A549 (cell line): Measurements from ENCODE around the gene NMNAT2. TPM values are rescaled to one million over a fixed set of nuclear protein-coding genes. Genes with fewer than 3 reads are reported as not detected.

ENCODE experiments used
- ATAC-seq, 2 experiments: fragments of 200-7000 bp in 1 of 2; fragments of >200 bp in 1 of 2; cut with Nextera tagmentation in 1 of 2; cut with Tn5 transposase in 1 of 2; 3 replicates each; pipeline versions ENCODE4 v1.8.0 to v1.9.1; 2018 to 2020; ENCODE audit warnings: mild to moderate bottlenecking in 1 of 2, moderate library complexity in 1 of 2
- CTCF ChIA-PET: fragments of 300-600 bp; sonication (Branson Sonifier 250); formaldehyde crosslinking; extraction: SDS; loops from one replicate; lab custom pipeline; 2021; ENCODE audit warnings: antibody characterized with exemption, inconsistent platforms; lab: Yijun Ruan, JAX
- POLR2A ChIA-PET: fragments of 350-600 bp; formaldehyde crosslinking; extraction: SDS; loops from one replicate; lab custom pipeline; 2021; ENCODE audit warnings: antibody characterized with exemption, inconsistent platforms; lab: Yijun Ruan, JAX
- DNase-seq, 2 experiments: peaks; one replicate each; pipeline versions ENCODE4 v3.0.0 to v3.0.0-alpha.2; 2011 to 2016; ENCODE audit warnings: low read depth in 1 of 2, low spot score in 1 of 2
- FAIRE-seq: peaks from 2 replicates; lab custom pipeline; 2011; peaks lifted over from hg19 to GRCh38; lab: Jason Lieb, UNC
- H3K27ac ChIP-seq, 2 experiments: fragments of >200 bp; sonication (Bioruptor Twin); formaldehyde crosslinking; 3 replicates each; pipeline ENCODE4 v1.5.1; 2016 to 2017
- H3K4me1 ChIP-seq: fragments of >200 bp; sonication (Bioruptor Twin); formaldehyde crosslinking; 3 replicates; pipeline ENCODE4 v1.6.1; 2016
- H3K4me2 ChIP-seq: fragments of >200 bp; sonication (Bioruptor Twin); formaldehyde crosslinking; 3 replicates; pipeline ENCODE4 v1.6.1; 2016
- H3K4me3 ChIP-seq: fragments of >200 bp; sonication (Bioruptor Twin); formaldehyde crosslinking; 3 replicates; pipeline ENCODE4 v1.5.1; 2016
- H3K9me3 ChIP-seq: fragments of >200 bp; sonication (Bioruptor Twin); formaldehyde crosslinking; 3 replicates; pipeline ENCODE4 v1.6.1; 2016
- BHLHE40 ChIP-seq: IDR thresholded peaks from 2 replicates; pipeline ENCODE4 v1.6.1; 2012; ENCODE audit warnings: low read depth, low read length, inconsistent platforms
- CEBPB ChIP-seq, 2 experiments: fragments of >200 bp in 1 of 2; sonication (Bioruptor Twin) in 1 of 2; formaldehyde crosslinking in 1 of 2; IDR thresholded peaks; 2 replicates each; pipeline ENCODE4 v1.6.1; 2012 to 2016
- CHD2 ChIP-seq: fragments of 150-350 bp; IDR thresholded peaks from 2 replicates; pipeline ENCODE4 v1.6.1; 2014; ENCODE audit warnings: low read length; ENCODE audit not compliant: partially characterized antibody
- EHF ChIP-seq: fragments of 250-450 bp; sonication (Bioruptor Pico); IDR thresholded peaks from 2 replicates; pipeline ENCODE4 v1.5.0; 2020; ENCODE audit warnings: mild to moderate bottlenecking
- EHMT2 ChIP-seq: fragments of 200-600 bp; sonication (generic); IDR thresholded peaks from 2 replicates; pipeline ENCODE4 v1.6.1; 2016; ENCODE audit warnings: antibody characterized with exemption, low read depth, mild to moderate bottlenecking, moderate library complexity
- FOSB ChIP-seq: fragments of 250-450 bp; sonication (Bioruptor Pico); IDR thresholded peaks from 2 replicates; pipeline ENCODE4 v1.5.0; 2020; ENCODE audit warnings: mild to moderate bottlenecking, moderate library complexity
- FOSL2 ChIP-seq, 2 experiments: fragments of 450-650 bp in 1 of 2; fragments of >200 bp in 1 of 2; sonication (Bioruptor Twin) in 1 of 2; formaldehyde crosslinking; IDR thresholded peaks; 2 replicates each; pipeline versions ENCODE4 v1.5.0 to v1.6.1; 2016 to 2020; ENCODE audit warnings: mild to moderate bottlenecking in 1 of 2, moderate library complexity in 1 of 2
- FOXS1 ChIP-seq: fragments of 250-450 bp; sonication (Bioruptor Pico); IDR thresholded peaks from 2 replicates; pipeline ENCODE4 v1.5.0; 2020; ENCODE audit warnings: mild to moderate bottlenecking, moderate library complexity
- GATA3 ChIP-seq: IDR thresholded peaks from 2 replicates; pipeline ENCODE4 v1.6.1; 2012; ENCODE audit warnings: borderline replicate concordance
- HDAC2 ChIP-seq: fragments of 200-600 bp; sonication (generic); IDR thresholded peaks from 2 replicates; pipeline ENCODE4 v1.6.1; 2016
- HEYL ChIP-seq: fragments of 250-450 bp; sonication (Bioruptor Pico); IDR thresholded peaks from 2 replicates; pipeline ENCODE4 v1.8.0; 2021; ENCODE audit warnings: mild to moderate bottlenecking, moderate library complexity
- HOXB13 ChIP-seq: fragments of 250-450 bp; sonication (Bioruptor Pico); IDR thresholded peaks from 2 replicates; pipeline ENCODE4 v1.5.0; 2020; ENCODE audit warnings: low read depth, mild to moderate bottlenecking, moderate library complexity
- HOXB5 ChIP-seq: fragments of 250-450 bp; sonication (Bioruptor Pico); IDR thresholded peaks from 2 replicates; pipeline ENCODE4 v1.5.0; 2020; ENCODE audit warnings: mild to moderate bottlenecking, moderate library complexity
- JUN ChIP-seq, 2 experiments: fragments of >200 bp; sonication (Bioruptor Twin); formaldehyde crosslinking; IDR thresholded peaks; 2 replicates in 1 of 2; 3 replicates in 1 of 2; pipeline ENCODE4 v1.6.1; 2016 to 2017
- MAFK ChIP-seq: fragments of 450-650 bp; IDR thresholded peaks from 2 replicates; pipeline ENCODE4 v1.6.1; 2014; ENCODE audit not compliant: partially characterized antibody
- NFE2L2 ChIP-seq: fragments of 150-350 bp; conservative IDR thresholded peaks from 2 replicates; pipeline ENCODE4 v1.6.1; 2014; ENCODE audit warnings: low read length
- RAD21 ChIP-seq, 2 experiments: fragments of >200 bp in 1 of 2; sonication (Bioruptor Twin) in 1 of 2; formaldehyde crosslinking in 1 of 2; IDR thresholded peaks in 1 of 2; conservative IDR thresholded peaks in 1 of 2; 2 replicates in 1 of 2; 3 replicates in 1 of 2; pipeline ENCODE4 v1.6.1; 2012 to 2018; ENCODE audit warnings: inconsistent platforms in 1 of 2
- RARB ChIP-seq: fragments of 250-450 bp; sonication (Bioruptor Pico); IDR thresholded peaks from 2 replicates; pipeline ENCODE4 v1.8.0; 2021; ENCODE audit warnings: mild to moderate bottlenecking, moderate library complexity
- ZFP36 ChIP-seq: fragments of 450-650 bp; IDR thresholded peaks from 2 replicates; pipeline ENCODE4 v1.6.1; 2014; ENCODE audit warnings: borderline replicate concordance; ENCODE audit not compliant: partially characterized antibody
- ZSCAN20 ChIP-seq: fragments of 250-450 bp; sonication (Bioruptor Pico); IDR thresholded peaks from 2 replicates; pipeline ENCODE4 v1.8.0; 2022; ENCODE audit warnings: mild to moderate bottlenecking, moderate library complexity
- WGBS: methylation state at CpG from one replicate; pipeline ENCODE4 v1.1.6; 2017; ENCODE audit errors: missing lambda C conversion rate; 5-methylcytosine and 5-hydroxymethylcytosine counted together
- polyA plus RNA-seq, 4 experiments: library from polyadenylated mRNA; depleted of rRNA in 3 of 4; stranded (reverse); fragments of >200 nt; fragmentation: RNase III in 1 of 4; extraction: RNeasy Plus Mini Kit Qiagen cat#74134 plus additional on column Dnase treatment in 1 of 4; gene quantifications; 2 replicates in 3 of 4; 3 replicates in 1 of 4; pipeline ENCODE4 v1.2.3, GENCODE V29; 2011 to 2017
- TF ChIP-seq, protein P1 (sequence below): fragments of 200-600 bp; sonication (generic); IDR thresholded peaks from 2 replicates; pipeline ENCODE4 v1.6.1; 2016; ENCODE audit warnings: antibody characterized with exemption, mild to moderate bottlenecking, moderate library complexity
- TF ChIP-seq, protein P2 (sequence below): fragments of >200 bp; sonication (Bioruptor Twin); formaldehyde crosslinking; IDR thresholded peaks from 2 replicates; pipeline ENCODE4 v1.6.1; 2016
- TF ChIP-seq, protein P3 (sequence below): fragments of >200 bp; sonication (Bioruptor Twin); formaldehyde crosslinking; IDR thresholded peaks from 3 replicates; pipeline ENCODE4 v1.6.1; 2016

Gene NMNAT2
- polyA plus RNA-seq, 2 of the 4 experiments (the other 2 are of a cell fraction): 0.16 to 0.63 TPM

DNA sequence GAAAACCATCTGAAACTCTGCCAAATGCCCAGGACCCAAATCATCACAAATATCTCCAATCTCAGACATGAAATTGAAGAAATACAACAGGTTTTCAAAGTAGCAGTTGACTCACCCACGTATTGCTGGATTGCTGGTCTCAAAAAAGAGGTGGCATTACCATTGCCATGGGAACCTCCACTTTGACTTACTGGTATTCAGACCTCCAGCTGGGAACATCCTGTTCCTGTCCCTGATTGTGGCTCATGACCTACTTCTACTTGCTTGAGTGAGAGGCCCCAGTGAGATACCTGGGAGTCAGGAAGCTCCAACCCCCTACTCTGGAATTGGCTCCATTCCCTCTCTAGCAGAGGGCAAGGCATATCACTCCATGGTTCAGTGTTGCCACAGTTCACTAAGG lies 64.6 kb downstream of the NMNAT2 start:
- H3K4me1 ChIP-seq: no peaks in the 10 kb centered on the region
- H3K4me2 ChIP-seq: no peak overlapping the region
- DNase-seq (no peak), FAIRE-seq (no peak), ATAC-seq (no peak)
- H3K9me3 ChIP-seq: no peaks in the 10 kb centered on the region
- H3K4me3 ChIP-seq: no peak overlapping the region
- WGBS: 42% methylated on average over 1 of the region's 1 CpG
- no peak for TF ChIP-seq ZSCAN20 (CRISPR knock-in tag)
- TF ChIP-seq EHMT2: no peak
- no peak for TF ChIP-seq JUN (IDR thresholded peaks at IDR 0.05)
- no peak for TF ChIP-seq CHD2
- TF ChIP-seq HDAC2: no peak
- TF ChIP-seq, protein P1, sequence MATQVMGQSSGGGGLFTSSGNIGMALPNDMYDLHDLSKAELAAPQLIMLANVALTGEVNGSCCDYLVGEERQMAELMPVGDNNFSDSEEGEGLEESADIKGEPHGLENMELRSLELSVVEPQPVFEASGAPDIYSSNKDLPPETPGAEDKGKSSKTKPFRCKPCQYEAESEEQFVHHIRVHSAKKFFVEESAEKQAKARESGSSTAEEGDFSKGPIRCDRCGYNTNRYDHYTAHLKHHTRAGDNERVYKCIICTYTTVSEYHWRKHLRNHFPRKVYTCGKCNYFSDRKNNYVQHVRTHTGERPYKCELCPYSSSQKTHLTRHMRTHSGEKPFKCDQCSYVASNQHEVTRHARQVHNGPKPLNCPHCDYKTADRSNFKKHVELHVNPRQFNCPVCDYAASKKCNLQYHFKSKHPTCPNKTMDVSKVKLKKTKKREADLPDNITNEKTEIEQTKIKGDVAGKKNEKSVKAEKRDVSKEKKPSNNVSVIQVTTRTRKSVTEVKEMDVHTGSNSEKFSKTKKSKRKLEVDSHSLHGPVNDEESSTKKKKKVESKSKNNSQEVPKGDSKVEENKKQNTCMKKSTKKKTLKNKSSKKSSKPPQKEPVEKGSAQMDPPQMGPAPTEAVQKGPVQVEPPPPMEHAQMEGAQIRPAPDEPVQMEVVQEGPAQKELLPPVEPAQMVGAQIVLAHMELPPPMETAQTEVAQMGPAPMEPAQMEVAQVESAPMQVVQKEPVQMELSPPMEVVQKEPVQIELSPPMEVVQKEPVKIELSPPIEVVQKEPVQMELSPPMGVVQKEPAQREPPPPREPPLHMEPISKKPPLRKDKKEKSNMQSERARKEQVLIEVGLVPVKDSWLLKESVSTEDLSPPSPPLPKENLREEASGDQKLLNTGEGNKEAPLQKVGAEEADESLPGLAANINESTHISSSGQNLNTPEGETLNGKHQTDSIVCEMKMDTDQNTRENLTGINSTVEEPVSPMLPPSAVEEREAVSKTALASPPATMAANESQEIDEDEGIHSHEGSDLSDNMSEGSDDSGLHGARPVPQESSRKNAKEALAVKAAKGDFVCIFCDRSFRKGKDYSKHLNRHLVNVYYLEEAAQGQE: no peak
- TF ChIP-seq HOXB5 (CRISPR knock-in tag): no peak
- TF ChIP-seq CEBPB (IDR thresholded peaks at IDR 0.05): no peak
- no peak for TF ChIP-seq EHF (CRISPR knock-in tag)
- no peak for TF ChIP-seq HEYL (CRISPR knock-in tag)
- TF ChIP-seq HOXB13 (CRISPR knock-in tag): no peak
- no peak for TF ChIP-seq FOSL2 (IDR thresholded peaks at IDR 0.05)
- no peak for TF ChIP-seq FOSL2 (CRISPR knock-in tag; IDR thresholded peaks at IDR 0.05)
- TF ChIP-seq, protein P2, sequence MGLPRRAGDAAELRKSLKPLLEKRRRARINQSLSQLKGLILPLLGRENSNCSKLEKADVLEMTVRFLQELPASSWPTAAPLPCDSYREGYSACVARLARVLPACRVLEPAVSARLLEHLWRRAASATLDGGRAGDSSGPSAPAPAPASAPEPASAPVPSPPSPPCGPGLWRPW: no peak
- no peak for TF ChIP-seq ZFP36
- no peak for TF ChIP-seq GATA3
- TF ChIP-seq RAD21 (conservative IDR thresholded peaks at IDR 0.05 in 1 of 2, IDR thresholded peaks at IDR 0.05 in 1 of 2): no peak
- CTCF ChIA-PET: no interaction called here
- POLR2A ChIA-PET: no interaction called here
- H3K27ac ChIP-seq: no peak overlapping the region

DNA sequence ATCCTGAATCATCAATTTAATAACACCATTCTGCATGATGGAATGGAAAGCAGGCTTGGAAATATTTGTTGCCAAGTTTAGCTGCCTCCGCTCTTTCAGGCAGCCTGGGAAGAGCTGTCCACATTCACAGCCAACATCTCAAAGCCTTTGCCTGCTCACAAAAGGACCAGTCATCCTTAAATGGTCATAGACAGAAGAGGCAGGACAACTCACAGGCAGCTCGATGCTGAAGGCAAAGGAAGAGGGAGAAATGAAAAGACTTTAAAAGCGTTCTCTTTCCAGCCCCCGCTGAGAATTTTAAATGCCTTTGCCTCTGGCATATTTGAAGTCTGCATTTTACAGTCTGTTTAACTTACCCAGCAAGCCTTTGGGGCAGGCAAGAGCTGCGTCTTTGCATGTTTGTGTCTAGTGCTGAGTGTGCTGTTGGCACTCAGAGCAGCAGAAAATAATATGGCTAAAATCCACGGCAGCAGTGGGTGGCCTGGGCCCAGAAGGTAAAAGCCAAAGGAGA lies 68.9 kb downstream of the NMNAT2 start:
- Histone ChIP-seq H3K9me3 (no peaks in the 10 kb centered on the region), H3K4me1 (no peaks in the 10 kb centered on the region), H3K27ac (no peak overlapping the region), H3K4me3 (no peak overlapping the region), H3K4me2 (no peak overlapping the region)
- ChIA-PET POLR2A (no interaction called here), CTCF (interaction anchor here (1.2 to 1.3 kb wide), 2 partner anchors 11 to 67 kb away, joined by 3 to 4 read pairs; no protein-coding TSS in a partner anchor)
- no peak for TF ChIP-seq HOXB13 (CRISPR knock-in tag)
- TF ChIP-seq BHLHE40: no peak
- TF ChIP-seq RAD21 (conservative IDR thresholded peaks at IDR 0.05 in 1 of 2, IDR thresholded peaks at IDR 0.05 in 1 of 2): no peak
- no peak for TF ChIP-seq FOXS1 (CRISPR knock-in tag)
- no peak for TF ChIP-seq FOSB
- no peak for TF ChIP-seq RARB (CRISPR knock-in tag)
- no peak for TF ChIP-seq GATA3
- no peak for TF ChIP-seq HDAC2
- FAIRE-seq (no peak), DNase-seq (no peak), ATAC-seq (no peak)
- WGBS: 54% methylated on average over 6 of the region's 6 CpGs

DNA sequence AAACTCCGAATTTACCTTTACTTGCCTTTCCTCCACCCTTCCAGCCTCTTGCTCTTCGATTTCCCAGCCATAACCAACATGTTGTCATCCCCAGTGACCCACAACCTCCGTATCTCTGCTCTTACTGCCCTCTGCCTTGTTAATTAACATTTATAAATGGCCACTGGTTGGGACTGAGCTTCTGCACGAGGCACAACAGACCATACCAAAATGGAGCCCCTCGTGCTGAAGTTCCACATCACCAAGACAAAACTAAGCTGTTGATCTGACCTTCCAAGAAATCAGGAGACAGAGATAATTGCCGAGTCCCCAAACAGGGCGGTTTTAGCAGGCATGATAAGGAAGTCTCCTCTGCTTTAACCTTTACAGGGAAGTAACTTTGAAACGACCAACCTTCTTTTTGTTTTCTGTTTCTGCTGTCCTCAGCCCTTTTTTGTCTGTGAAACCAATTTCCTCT lies 71.9 kb downstream of the NMNAT2 start:
- Histone ChIP-seq H3K4me1 (no peaks in the 10 kb centered on the region), H3K4me3 (no peak overlapping the region), H3K4me2 (no peak overlapping the region), H3K9me3 (no peaks in the 10 kb centered on the region)
- ATAC-seq (no peak), DNase-seq (no peak)
- CTCF ChIA-PET: no interaction called here
- 25% methylated on average over 8 of the region's 8 CpGs for WGBS
- POLR2A ChIA-PET: no interaction called here
- TF ChIP-seq MAFK: peak; percentile 29
- TF ChIP-seq, protein P3, sequence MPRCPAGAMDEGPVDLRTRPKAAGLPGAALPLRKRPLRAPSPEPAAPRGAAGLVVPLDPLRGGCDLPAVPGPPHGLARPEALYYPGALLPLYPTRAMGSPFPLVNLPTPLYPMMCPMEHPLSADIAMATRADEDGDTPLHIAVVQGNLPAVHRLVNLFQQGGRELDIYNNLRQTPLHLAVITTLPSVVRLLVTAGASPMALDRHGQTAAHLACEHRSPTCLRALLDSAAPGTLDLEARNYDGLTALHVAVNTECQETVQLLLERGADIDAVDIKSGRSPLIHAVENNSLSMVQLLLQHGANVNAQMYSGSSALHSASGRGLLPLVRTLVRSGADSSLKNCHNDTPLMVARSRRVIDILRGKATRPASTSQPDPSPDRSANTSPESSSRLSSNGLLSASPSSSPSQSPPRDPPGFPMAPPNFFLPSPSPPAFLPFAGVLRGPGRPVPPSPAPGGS: no peak
- TF ChIP-seq NFE2L2: no peak
- TF ChIP-seq, all 56 proteins: peak for 1
- FAIRE-seq: no peak
- H3K27ac ChIP-seq: no peak overlapping the region
